Hepatocyte (in vitro differentiated cells): ENCODE results near the gene COMP. TPM values are rescaled to one million over a fixed set of nuclear protein-coding genes. Genes with fewer than 3 reads are reported as not detected.

Experiments used
- DNase-seq: peaks from one replicate; pipeline ENCODE4 v3.0.0-alpha.2; 2016; ENCODE audit warnings: low spot score
- H2AFZ ChIP-seq: fragments of 200-600 bp; sonication (generic); 2 replicates; pipeline ENCODE4 v1.6.0; 2016; ENCODE audit warnings: antibody characterized with exemption, mild to moderate bottlenecking
- H3K27ac ChIP-seq: fragments of 200-600 bp; sonication (generic); 2 replicates; pipeline ENCODE4 v1.5.1; 2016; ENCODE audit warnings: mild to moderate bottlenecking
- H3K27me3 ChIP-seq: fragments of 200-600 bp; sonication (generic); 2 replicates; pipeline ENCODE4 v1.6.1; 2016
- H3K36me3 ChIP-seq: fragments of 200-600 bp; sonication (generic); replicated peaks from 2 replicates; pipeline ENCODE4 v1.5.1; 2016; ENCODE audit warnings: low read depth; ENCODE audit not compliant: insufficient read depth
- H3K4me1 ChIP-seq: fragments of 200-600 bp; sonication (generic); 2 replicates; pipeline ENCODE4 v1.5.1; 2016; ENCODE audit warnings: mild to moderate bottlenecking, moderate library complexity; ENCODE audit not compliant: insufficient read depth
- H3K4me2 ChIP-seq: fragments of 200-600 bp; sonication (generic); 2 replicates; pipeline ENCODE4 v1.6.0; 2016
- H3K4me3 ChIP-seq: fragments of 200-600 bp; sonication (generic); 2 replicates; pipeline ENCODE4 v1.5.1; 2016; ENCODE audit warnings: mild to moderate bottlenecking
- H3K79me2 ChIP-seq: fragments of 200-600 bp; sonication (generic); 2 replicates; pipeline ENCODE4 v1.6.0; 2017; ENCODE audit warnings: mild to moderate bottlenecking
- H3K9me2 ChIP-seq: fragments of 200-600 bp; sonication (generic); replicated peaks from 2 replicates; pipeline ENCODE4 v1.6.0; 2017; ENCODE audit warnings: mild to moderate bottlenecking; ENCODE audit not compliant: insufficient read depth
- H3K9me3 ChIP-seq: fragments of 200-600 bp; sonication (generic); 2 replicates; pipeline ENCODE4 v1.5.1; 2016; ENCODE audit warnings: low read depth, mild to moderate bottlenecking
- H4K20me1 ChIP-seq: fragments of 200-600 bp; sonication (generic); 2 replicates; pipeline ENCODE4 v1.6.0; 2016; ENCODE audit warnings: mild to moderate bottlenecking; ENCODE audit not compliant: insufficient read depth, poor library complexity, severe bottlenecking
- CTCF ChIP-seq: fragments of 200-600 bp; sonication (generic); IDR thresholded peaks from 2 replicates; pipeline ENCODE4 v1.5.1; 2016; ENCODE audit warnings: antibody characterized with exemption, mild to moderate bottlenecking; ENCODE audit not compliant: poor library complexity
- EZH2 ChIP-seq: fragments of 200-600 bp; sonication (generic); IDR thresholded peaks from 2 replicates; pipeline ENCODE4 v1.6.1; 2016; ENCODE audit warnings: antibody characterized with exemption, mild to moderate bottlenecking, borderline replicate concordance
- EZH2phosphoT487 ChIP-seq: fragments of 200-600 bp; sonication (generic); IDR thresholded peaks from one replicate; pipeline ENCODE4 v1.6.1; 2018; ENCODE audit warnings: antibody characterized with exemption, mild to moderate bottlenecking, low read depth, moderate library complexity; ENCODE audit not compliant: unreplicated experiment, severe bottlenecking
- WGBS: methylation state at CpG from one replicate; pipeline ENCODE4 v1.1.6; 2016; ENCODE audit warnings: low lambda C conversion rate; ENCODE audit errors: missing lambda C conversion rate; 5-methylcytosine and 5-hydroxymethylcytosine counted together
- polyA plus RNA-seq: library from polyadenylated mRNA; unstranded; fragments of >200 nt; fragmentation: Nextera tagmentation; extraction: Ambion mirVana; gene quantifications from 2 replicates; pipeline ENCODE4 v1.2.1, GENCODE V29; 2016
- total RNA-seq: library from RNA; depleted of rRNA; stranded (reverse); fragments of >200 nt; gene quantifications from 2 replicates; pipeline ENCODE4 v1.2.3, GENCODE V29; 2014

COMP gene
- total and polyA plus RNA-seq, 2 experiments from 2014 or later = 2.8 to 16.3 TPM

- Histone ChIP-seq H4K20me1 (no peaks in the 10 kb centered on the region), H3K4me3 (no peak overlapping the region), H3K36me3 (no peaks in the 10 kb centered on the region), H3K4me1 (peaks cover 2% of the 10 kb centered on the region), H3K4me2 (no peak overlapping the region), H3K9me3 (no peaks in the 10 kb centered on the region), H3K9me2 (no peaks in the 10 kb centered on the region), H2AFZ (no peak overlapping the region), H3K79me2 (no peaks in the 10 kb centered on the region), H3K27ac (no peak overlapping the region), H3K27me3 (peaks cover 11% of the 10 kb centered on the region)
- no peak for DNase-seq
- TF ChIP-seq EZH2 (no peak), EZH2phosphoT487 (no peak), CTCF (no peak)
- 84% methylated on average over 14 of the region's 14 CpGs for WGBS
These were observed 12.1 kb downstream of the COMP start for GRCh38 chr19:18778826-18779495.

- H3K4me1 ChIP-seq = peaks cover 2% of the 10 kb centered on the region
- H3K36me3 ChIP-seq = no peaks in the 10 kb centered on the region
- H2AFZ ChIP-seq = no peak overlapping the region
- DNase-seq = no peak
- H4K20me1 ChIP-seq = no peaks in the 10 kb centered on the region
- H3K27ac ChIP-seq = no peak overlapping the region
- no peaks in the 10 kb centered on the region for H3K9me3 ChIP-seq
- H3K4me2 ChIP-seq = peak overlapping the region; percentile 71
- TF ChIP-seq CTCF = no peak
- H3K27me3 ChIP-seq = peaks cover 11% of the 10 kb centered on the region
- H3K4me3 ChIP-seq = no peak overlapping the region
- WGBS = 73% methylated on average over 11 of the region's 11 CpGs
- no peaks in the 10 kb centered on the region for H3K79me2 ChIP-seq
- no peaks in the 10 kb centered on the region for H3K9me2 ChIP-seq
These were observed 13.1 kb downstream of the COMP start for GRCh38 chr19:18778076-18778389.

GRCh38 chr19:18777301-18778075 is 13.6 kb downstream of the COMP start:
- TF ChIP-seq CTCF (no peak), EZH2phosphoT487 (no peak), EZH2 (no peak)
- Histone ChIP-seq H3K36me3 (no peaks in the 10 kb centered on the region), H3K27me3 (peaks cover 11% of the 10 kb centered on the region), H3K9me2 (no peaks in the 10 kb centered on the region), H2AFZ (no peak overlapping the region), H3K4me2 (peak overlapping the region; percentile 71), H3K9me3 (no peaks in the 10 kb centered on the region), H4K20me1 (no peaks in the 10 kb centered on the region), H3K4me3 (no peak overlapping the region), H3K79me2 (no peaks in the 10 kb centered on the region), H3K4me1 (peaks cover 2% of the 10 kb centered on the region), H3K27ac (no peak overlapping the region)
- no peak for DNase-seq
- 47% methylated on average over 34 of the region's 71 CpGs for WGBS
